ENCODE data around the gene NEK9.

Gene NEK9

DNA sequence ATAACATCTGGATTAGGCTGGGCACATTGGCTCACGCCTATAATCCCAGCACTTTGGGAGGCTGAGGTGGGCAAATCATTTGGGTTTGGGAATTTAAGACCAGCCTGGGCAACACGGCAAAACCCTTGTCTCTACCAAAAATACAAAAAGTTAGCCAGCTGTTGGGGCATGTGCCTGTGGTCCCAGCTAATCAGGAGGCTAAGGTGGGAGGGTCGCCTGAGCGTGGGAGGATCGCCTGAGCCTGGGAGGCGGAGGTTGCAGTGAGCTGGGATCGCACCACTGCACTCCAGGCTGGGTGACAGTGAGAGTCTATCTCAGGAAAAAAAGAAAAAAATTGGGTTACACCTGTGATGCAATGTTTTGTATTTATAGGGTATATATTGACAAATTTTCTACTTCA, 5.3 kb downstream of the NEK9 start:
- peaks cover 55 to 60% of the 10 kb centered on the region in 2 experiments for H3K4me1 ChIP-seq (ENCODE audit: control insufficient read depth in 1 of 2, insufficient read depth in 1 of 2, low read depth in 1 of 2, low read length in 1 of 2)
- TF ChIP-seq, protein P1, sequence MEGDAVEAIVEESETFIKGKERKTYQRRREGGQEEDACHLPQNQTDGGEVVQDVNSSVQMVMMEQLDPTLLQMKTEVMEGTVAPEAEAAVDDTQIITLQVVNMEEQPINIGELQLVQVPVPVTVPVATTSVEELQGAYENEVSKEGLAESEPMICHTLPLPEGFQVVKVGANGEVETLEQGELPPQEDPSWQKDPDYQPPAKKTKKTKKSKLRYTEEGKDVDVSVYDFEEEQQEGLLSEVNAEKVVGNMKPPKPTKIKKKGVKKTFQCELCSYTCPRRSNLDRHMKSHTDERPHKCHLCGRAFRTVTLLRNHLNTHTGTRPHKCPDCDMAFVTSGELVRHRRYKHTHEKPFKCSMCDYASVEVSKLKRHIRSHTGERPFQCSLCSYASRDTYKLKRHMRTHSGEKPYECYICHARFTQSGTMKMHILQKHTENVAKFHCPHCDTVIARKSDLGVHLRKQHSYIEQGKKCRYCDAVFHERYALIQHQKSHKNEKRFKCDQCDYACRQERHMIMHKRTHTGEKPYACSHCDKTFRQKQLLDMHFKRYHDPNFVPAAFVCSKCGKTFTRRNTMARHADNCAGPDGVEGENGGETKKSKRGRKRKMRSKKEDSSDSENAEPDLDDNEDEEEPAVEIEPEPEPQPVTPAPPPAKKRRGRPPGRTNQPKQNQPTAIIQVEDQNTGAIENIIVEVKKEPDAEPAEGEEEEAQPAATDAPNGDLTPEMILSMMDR (IDR thresholded peaks at IDR 0.05): no peak
- no peak overlapping the region for H3K4me3 ChIP-seq (ENCODE audit: low read depth in 1 of 2, low read length in 1 of 2)
- H3K27me3 ChIP-seq: no peaks in the 10 kb centered on the region
- H3K9me3 ChIP-seq: no peaks in the 10 kb centered on the region
- H3K36me3 ChIP-seq: peaks cover 30% of the 10 kb centered on the region
- peak overlapping the region; percentile 87 for H3K27ac ChIP-seq

DNA sequence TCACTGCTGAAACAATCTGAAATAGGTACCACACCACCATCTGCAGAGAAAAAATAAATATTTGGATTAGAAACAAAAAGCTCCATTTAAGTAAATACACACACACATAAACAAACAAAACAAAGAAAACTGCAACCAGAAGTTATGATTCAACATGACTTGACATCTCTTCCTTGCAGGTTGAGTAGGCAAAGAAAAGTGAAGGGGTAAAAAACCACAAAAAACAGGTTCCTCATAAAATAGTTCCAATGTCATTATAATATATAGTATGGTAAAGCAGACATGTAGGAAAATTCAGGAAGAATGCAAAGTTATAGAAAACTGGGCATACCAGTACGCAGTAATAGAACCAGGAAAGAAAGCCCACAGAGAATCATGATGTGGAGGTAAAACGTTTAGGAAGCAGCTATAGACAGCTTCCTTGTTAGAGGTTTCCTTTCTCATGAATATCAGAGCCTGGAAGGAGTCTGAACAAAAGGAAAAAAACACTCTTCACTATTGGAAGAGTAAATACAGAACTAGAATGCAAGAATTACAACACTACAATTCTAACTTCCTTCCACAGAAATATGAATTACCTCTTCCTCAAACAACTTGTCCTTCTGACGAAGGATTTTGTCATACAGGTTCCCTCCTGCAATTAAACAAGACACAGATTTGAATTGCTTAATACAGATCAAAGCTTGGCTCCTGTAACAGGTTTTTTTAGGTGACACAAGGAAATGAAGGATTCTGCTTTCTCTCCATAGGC, 6.1 kb downstream of the NEK9 start:
- H3K27ac ChIP-seq: peak overlapping the region; percentile 87
- peaks cover 38% of the 10 kb centered on the region for H3K36me3 ChIP-seq
- no peaks in the 10 kb centered on the region for H3K27me3 ChIP-seq
- no peaks in the 10 kb centered on the region for H3K9me3 ChIP-seq
- TF ChIP-seq, protein P1 (IDR thresholded peaks at IDR 0.05): no peak
- peaks cover 49 to 52% of the 10 kb centered on the region in 2 experiments for H3K4me1 ChIP-seq (ENCODE audit: control insufficient read depth in 1 of 2, insufficient read depth in 1 of 2, low read depth in 1 of 2, low read length in 1 of 2)
- peak overlapping the region; percentile 15 to 19 for H3K4me3 ChIP-seq (ENCODE audit: low read depth in 1 of 2, low read length in 1 of 2)

DNA sequence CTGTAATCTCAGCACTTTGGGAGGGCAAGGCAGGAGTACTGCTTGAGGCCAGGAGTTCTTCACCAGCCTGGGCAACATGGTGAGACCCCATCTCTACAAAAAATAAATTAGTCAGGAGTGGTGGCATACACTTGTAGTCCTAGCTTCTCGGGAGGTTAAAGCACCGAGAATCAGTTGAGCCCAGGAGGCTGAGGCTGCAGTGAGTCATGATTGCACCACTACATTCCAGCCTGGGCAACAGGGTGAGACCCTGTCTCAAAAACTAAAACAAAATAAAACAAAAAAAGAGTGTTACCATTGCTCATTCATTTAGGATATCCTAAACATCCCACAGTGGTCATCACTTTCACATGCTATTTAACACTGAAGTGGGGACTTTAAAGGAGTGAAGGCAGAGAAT, 7.8 kb downstream of the NEK9 start:
- H3K4me3 ChIP-seq (ENCODE audit: low read depth in 1 of 2, low read length in 1 of 2): no peak overlapping the region
- H3K27ac ChIP-seq: no peak overlapping the region
- peaks cover 33 to 35% of the 10 kb centered on the region in 2 experiments for H3K4me1 ChIP-seq (ENCODE audit: control insufficient read depth in 1 of 2, insufficient read depth in 1 of 2, low read depth in 1 of 2, low read length in 1 of 2)
- peaks cover 53% of the 10 kb centered on the region for H3K36me3 ChIP-seq
- TF ChIP-seq, protein P1 (IDR thresholded peaks at IDR 0.05): no peak
- no peaks in the 10 kb centered on the region for H3K9me3 ChIP-seq
- no peaks in the 10 kb centered on the region for H3K27me3 ChIP-seq

DNA sequence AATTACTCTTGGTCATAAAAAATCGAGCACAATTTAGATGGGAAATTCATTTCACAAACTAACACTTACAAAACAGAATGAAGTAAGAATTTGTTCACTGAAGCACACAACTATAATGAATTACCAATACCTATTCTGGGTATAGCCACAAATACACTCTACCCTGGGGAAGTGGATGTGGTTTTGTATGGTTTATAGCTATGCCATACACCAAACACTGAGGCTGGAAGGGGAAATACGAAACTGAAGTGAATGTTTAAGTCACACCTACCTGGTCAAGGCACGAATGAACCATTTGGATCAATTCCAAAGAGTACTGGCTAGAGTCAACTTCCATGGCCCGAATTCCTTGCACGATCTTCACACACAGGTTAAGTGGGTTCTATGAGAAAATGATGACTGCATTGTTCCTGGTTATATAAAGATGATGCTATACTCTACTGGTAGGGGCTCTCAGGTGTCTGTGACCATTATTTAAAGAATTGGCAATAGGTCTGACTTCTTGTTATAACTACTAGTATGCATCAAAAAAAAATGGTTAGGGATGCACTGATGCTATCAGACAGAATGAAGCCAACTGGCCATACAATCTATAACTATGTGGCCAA, 12.8 kb downstream of the NEK9 start:
- Histone ChIP-seq H3K36me3 (peaks cover 98% of the 10 kb centered on the region), H3K27me3 (no peaks in the 10 kb centered on the region), H3K27ac (no peak overlapping the region), H3K9me3 (no peaks in the 10 kb centered on the region), H3K4me3 (ENCODE audit: low read depth in 1 of 2, low read length in 1 of 2) (no peak overlapping the region), H3K4me1 (ENCODE audit: control insufficient read depth in 1 of 2, insufficient read depth in 1 of 2, low read depth in 1 of 2, low read length in 1 of 2) (no peaks in the 10 kb centered on the region)
- TF ChIP-seq, protein P1 (IDR thresholded peaks at IDR 0.05): no peak

DNA sequence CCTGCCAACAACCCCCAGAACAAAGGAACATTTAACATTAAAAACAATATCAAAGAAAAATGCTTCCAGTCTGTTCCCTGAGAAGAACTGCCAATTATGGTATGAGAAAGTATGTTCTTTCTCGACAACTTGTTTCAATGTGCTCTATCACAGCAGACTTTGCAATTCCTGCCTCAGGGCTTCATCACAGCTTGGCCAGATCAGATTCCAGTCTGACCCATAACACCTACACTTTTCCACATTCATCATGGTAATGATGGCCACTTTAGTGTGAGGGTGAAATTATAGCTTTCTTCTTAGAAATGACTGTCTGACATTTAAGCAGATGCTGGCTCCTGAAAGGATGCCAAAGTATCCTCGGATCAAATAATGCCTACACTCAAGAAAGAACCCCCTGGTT, 17.0 kb downstream of the NEK9 start:
- Histone ChIP-seq H3K4me3 (ENCODE audit: low read depth in 1 of 2, low read length in 1 of 2) (no peak overlapping the region), H3K36me3 (peaks cover 98% of the 10 kb centered on the region), H3K4me1 (ENCODE audit: control insufficient read depth in 1 of 2, insufficient read depth in 1 of 2, low read depth in 1 of 2, low read length in 1 of 2) (no peaks in the 10 kb centered on the region), H3K9me3 (no peaks in the 10 kb centered on the region), H3K27ac (no peak overlapping the region), H3K27me3 (no peaks in the 10 kb centered on the region)
- TF ChIP-seq, protein P1 (IDR thresholded peaks at IDR 0.05): no peak

All from neutrophil (primary cell).